ENCODE measurements around the gene JPH4.
"Not testable (repeated sequence)": the region's sequence is repeated elsewhere in the genome, so short reads cannot be mapped to it uniquely, and the experiment has no call there.

JPH4 gene

DNA sequence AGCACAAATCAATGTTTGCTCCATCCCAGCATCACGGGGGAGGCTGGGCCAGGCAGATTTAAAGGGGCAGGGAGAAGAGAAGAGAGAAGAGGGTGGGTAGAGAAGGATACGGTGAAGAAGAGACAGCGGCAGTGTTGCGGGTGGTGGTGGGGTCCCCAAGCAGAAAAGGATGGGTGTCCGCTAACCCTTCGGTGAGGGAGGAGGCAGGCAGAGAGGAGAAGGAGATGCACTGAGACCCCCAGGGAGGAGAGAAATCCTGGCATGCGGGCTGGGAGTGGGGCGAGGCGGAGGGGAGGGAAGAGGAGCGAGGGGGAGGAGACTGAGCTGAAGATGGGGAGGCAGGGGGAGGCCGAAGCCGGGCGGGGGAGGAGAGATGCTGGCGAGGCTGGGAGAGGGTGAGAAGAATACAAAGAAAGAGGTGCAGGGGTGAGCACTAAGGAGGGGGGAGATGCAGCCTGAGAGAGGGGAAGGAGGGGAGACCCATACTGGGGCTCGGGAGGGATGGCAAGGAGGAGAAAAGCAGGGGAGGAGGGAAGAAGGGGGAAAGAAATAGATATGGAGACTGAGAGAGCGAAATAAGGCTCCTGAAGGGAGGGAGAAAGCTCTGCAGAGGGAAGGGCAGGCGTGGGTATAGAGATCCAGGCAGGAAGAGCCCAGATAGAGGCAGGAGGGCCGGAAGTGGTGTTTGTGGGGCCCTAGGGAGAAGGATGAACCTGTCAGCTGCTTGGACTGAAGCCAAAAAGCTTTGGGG lies at the start of gene JPH4:
JPH4 (minus strand) TSS at position 231 of the 751 bp plus-strand sequence. CDS start 1,337 bp downstream, outside the sequence.
- peak; percentile 73 to 83 for DNase-seq

DNA sequence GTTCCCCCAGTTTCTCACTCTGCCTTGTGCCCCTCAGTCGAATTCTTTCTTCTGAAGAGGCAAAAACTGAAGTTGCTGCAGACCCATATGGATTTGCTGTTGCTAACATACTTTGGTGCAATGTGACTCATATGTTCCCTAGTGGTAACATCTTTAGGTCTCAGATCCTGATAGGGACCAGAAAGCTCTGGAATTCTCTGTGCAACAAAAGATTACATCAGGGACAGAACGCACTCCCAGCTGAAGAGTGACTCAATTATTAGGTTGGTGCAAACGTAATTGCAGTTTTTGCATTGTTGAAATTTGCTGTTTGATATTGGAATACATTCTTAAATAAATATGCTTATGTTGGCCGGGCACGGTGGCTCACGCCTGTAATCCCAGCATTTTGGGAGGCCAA lies 49.4 kb upstream of the JPH4 start:
- DNase-seq = no peak

DNA sequence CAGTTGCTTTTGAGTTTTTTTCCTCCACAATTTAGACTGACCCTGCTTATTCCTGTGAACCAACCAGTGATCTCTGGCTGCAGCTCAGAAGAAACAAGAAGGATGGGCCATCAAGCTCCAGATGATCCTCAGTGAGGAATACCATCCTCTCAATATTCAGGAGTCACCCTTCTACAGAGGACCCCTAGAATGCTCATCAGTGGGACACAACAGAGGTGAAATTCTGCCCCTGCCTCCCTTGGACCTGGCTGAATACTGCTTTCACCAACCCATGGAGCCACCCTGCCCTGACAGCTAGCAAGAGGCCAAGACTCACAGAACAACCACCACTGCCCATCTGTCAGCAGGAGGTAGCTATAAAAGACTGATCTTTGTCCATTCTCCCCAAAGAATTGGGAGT lies 48.4 kb upstream of the JPH4 start:
- no peak for DNase-seq

DNA sequence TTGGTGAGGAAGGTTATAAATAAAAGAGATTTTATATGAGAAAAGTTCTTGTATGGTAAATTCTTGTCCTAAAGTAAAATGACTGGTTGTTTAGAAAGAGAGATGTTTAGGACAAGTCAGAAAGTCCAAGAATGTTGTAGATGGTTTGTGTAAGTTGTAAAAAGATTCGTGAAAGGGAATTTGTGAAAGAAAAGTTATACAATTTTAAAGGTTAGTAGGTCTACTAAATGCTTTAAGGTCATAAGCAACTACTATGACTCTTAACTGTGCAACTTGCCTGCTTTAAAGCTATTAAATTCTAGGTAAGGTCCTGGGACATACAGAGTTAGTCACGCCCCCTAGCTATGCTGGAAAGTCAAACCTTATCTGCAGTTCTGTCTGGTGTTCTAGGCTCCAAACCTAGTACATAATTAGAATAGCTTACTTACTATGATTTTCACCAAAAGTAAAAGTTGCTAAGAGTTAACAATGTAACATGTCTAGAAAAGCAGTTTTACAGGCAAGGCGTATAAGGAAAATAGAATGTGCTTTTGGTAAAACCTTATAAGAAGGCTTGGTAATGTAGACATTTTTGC lies 46.3 kb upstream of the JPH4 start:
- DNase-seq = no peak

DNA sequence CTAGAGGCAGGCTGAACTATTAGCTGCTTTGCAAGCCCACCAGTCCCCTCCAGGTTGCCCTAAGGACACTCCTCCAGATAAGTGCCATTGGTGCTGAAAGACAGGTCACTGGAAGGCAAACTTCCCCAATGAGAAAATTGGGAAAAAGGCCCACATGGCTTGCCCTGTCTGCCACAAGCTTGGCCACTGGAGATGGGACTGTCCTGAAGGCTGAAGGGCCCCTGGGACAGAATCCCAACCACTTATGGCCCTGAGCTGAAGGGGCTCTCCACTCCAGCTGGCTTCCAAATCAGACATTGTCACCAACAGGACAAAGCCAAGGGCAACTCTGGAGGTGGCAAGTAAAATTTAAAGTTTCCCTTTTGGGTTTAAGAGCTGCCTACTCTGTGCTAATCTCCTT lies 45.4 kb upstream of the JPH4 start:
- DNase-seq = no peak

DNA sequence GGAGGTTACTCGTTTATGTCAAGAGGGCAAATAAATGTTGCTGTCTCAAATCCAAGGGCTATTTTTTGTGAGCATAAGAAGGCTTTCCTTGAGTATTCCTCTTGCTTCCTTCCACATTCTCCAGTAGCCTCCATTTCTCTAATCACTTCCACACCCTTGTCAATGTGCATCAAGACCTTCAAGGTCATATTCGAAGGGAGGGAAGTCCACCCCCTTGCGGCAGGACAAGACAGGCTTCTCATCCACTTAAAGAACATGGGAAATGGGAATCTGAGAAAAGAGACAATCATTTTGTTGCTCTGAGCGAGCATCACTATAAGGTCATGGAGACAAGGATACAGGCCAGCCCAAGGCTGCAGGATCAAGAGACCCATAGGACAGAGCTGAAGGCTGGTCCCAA lies 44.4 kb upstream of the JPH4 start:
- DNase-seq = no peak

DNA sequence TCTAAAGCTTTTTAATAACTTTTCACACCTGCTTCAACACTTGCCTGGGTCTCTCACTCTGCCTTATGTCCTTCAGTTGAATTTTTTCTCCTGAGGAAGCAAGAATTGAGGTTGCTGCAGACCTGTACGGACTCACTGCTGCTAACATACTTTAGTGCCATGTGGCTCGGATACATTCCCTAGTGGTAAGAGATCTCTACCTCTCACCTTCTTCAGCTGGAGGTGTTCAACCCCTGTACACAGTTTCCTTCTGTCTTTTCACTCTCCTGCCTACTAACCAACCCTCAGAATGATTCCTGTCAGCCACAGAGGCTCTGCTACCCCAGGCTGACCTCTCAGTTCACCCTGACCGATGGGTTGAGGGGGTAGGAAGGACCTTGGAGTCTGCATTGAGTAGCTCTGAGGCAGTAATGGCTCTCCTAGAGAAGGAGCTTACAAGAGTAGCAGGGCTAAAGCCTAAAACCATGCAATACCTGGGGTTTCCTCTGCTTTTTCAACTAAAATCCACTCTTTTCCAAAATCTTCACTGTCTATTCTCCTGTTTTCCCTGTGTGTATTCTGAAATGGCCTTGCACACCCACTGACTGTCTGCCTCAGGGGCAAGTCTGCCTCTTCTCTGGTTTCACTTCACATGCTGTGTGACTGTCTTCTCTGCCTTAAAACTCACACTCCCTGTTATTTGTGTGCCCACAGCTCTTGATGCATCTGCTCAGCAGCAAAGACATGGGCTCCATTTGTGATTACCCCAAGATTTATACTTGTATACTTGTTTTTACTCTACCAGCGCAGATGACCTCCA lies 43.5 kb upstream of the JPH4 start:
- DNase-seq = no peak

DNA sequence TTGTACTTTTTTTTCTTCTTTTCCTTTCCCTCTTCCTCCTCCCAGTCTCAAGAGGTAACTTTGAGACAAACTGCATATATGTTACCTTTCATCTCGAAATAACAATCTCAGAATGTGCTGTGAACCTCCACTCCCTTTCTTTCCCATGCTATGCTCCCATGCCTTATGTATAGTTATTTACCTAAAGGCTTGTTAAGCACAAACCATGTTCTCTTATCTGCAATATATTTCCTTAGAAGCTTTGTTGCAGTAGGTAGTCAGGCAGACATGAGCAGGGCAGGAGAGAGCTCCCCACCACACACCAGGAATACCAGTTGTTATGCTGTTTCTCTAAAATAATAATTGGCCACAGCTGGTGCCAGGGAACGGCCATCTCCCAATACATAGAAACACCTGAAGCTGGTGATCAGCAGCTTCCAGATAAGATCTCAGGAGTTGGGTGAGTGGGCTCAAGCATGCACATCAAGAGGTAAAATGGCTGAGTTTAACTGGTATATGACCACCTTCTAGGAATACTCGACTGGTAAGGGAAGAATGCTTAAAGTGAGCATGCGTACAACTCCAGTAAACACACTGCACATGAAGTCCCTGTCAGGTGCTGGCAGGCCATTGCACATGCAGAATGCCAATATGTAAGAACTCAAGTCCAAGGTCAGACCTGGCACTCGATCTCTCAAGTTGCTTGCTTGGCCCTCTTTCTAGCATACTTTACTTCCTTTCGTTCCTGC lies 42.8 kb upstream of the JPH4 start:
- DNase-seq = no peak

DNA sequence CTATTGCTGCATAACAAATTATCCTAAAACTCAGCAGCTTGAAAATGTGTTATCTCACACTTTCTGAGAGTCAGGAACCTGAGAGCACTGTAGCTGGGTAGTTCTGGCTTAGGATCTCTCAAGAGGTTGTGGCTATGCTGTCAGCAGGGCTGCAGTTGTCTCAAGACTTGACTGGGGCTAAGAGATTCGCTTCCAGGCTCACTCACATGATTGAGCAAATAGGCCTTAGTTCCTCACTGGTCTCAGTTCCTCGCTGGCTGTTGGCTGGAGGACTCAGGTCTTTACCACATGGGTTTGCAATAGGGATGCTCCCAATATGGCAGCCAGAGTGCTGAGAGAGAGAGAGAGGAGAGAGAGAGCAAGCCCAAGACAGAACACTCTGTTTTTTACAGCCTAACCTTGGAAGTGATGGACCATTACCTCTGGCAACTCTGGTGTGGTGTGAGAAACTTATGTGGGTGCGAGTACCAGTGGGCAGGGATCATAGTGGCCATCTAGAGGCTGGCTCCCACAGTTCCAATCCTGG lies 41.6 kb upstream of the JPH4 start:
- DNase-seq = no peak

DNA sequence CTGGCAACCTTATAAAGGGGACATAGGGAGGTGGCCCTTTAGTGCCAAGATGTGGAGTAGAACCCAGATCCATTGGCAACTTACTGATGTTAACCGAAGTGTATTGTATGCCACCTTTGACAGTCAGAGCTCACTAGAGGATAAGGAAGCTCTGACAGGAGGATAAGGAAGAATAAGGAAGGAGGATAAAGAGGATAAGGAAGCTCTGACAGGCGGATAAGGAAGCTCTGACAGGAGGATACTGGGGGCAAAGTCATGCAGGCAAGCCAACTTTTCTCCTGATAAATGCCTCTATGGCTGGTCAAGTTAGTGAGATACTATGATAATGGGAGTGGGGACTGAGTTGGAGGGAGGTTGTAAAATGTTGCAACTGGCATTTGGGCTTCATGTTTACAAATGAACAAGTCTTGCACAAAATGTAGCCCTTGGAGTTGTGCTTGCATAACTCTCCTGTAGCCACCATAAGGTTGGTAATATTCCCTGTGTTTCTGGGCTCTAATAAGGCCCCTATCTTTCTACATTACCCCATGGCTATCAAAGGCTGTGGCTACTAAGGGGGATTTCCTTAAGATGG lies 39.9 kb upstream of the JPH4 start:
- no peak for DNase-seq

DNA sequence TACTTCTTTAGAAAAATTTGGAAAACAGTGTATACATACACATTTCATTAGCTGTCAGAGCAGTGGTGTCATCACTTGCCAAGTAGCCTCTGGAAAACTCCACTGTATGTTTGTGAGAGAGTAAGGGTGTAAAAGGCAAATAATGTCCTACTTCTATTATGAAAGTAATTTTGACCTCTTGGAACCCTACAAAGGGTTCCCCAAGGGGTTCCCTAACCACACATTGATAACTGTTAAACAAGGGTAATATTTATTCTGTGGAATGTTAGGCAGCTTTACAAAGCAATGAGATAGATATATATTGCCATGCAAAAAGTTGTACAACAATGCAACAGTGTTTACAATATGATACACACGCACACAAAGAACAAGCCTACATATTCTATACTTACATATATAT lies 38.9 kb upstream of the JPH4 start:
- no peak for DNase-seq

DNA sequence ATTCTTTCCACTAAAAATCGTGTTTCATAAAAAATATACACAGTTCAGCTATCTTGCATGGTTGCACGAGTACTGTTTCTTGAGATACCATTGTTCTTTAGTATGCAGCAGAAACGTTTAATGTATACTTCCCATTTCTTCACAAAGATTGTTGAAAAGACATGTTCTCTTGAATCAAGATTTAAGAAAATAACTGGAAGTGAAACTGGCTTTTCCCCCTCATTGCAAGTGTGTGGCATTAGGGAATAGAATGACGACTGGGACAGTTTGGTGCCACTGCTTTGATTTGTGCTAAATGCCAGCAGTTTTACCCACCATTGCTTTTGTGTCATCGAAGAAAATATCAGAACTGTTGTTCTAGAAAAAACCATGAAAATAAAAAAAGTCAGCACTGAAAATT lies 37.3 kb upstream of the JPH4 start:
- no peak for DNase-seq

DNA sequence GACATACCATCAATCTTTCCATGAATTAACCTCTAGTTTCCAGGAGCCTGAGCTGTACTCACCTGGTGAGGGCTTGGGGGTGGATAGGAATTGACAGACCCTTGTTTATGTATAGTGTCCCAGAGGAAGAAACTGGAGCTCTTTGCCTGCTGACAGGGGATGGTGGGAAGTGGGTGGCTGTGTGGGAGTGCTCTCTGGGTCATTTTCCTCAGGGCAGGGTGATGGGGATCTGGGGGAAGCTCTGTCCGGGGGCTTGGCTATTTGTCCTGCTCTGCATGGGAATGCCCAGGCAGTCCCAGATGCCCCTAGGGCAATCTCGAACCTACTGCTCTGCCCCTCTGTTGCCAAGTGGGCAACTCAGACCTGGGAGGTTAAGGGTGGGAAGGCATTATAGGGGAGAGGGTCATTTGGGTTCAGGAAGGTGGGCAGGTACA lies 35.8 kb upstream of the JPH4 start:
- no peak for DNase-seq

DNA sequence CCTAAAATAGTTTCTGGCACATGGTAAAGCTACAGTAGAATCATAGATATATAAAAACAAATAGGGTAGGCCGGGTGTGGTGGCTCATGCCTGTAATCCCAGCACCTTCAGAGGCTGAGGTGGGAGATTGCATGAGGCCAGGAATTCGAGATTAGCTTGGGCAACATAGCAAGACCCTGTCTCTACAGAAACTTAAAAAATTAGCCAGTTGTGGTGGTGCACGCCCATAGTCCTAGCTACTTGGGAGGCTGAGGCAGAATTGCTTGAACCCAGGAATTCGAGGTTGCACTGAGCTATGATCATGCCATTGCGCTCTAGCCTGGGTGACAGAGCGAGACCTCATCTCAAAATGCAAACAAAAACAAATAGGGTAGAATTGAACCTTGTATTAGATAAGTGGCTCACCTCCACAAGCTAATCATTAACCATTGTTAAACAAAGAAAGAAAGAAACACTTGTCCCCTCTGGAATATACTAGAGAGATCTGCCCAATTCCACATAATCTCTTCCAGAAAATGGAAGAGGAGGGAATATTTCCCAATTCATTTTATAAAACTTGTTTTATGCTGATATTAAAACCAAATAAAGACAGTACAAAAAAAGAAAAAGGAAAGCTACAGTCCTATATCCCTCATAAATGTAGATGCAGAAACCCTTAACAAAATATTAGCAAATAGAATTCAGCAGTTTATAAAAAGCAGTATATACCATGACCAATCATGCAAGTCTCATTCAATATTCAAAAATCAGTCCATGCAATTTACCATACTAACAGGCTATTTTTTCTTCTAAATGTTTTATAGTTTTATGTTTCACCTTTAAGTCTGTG lies 34.9 kb upstream of the JPH4 start:
- DNase-seq = no peak

DNA sequence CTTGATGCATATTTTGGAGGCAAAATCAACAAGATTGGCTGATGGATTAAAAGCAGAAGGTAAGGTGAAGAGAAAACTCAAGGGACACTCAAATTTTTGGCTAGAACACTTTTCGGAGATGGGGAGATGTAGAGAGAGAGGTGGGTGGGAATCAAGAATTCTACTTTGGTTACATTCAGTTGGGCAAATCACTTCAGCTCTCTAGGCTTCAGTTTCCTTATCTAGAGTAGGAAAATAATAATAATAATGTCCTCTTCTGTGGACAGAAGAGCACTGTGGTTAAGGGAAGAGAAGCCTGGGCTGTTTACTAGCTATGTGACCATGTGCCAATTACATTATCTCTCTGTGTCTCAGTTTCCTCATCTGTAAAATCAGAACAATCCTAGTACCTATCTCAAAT lies 34.2 kb upstream of the JPH4 start:
- no peak for DNase-seq

DNA sequence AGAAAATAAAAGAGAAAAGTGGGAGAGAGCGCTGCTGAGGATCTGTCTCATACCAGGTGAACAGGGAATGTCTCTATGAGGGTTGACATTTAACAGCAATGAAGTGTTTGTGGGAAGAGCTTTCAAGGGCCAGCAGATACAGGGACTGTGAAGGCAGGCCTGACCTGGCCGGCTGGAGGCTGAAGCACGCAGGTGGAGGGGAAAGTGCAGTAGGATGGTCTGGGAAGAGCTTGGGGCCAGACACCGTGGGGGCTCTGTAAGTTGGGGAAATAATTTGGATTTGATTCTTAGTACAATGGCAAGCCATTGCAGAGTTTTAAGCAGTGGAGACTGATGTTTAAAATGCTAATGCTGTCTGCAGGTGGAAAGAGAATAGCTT lies 33.8 kb upstream of the JPH4 start:
- DNase-seq = no peak

DNA sequence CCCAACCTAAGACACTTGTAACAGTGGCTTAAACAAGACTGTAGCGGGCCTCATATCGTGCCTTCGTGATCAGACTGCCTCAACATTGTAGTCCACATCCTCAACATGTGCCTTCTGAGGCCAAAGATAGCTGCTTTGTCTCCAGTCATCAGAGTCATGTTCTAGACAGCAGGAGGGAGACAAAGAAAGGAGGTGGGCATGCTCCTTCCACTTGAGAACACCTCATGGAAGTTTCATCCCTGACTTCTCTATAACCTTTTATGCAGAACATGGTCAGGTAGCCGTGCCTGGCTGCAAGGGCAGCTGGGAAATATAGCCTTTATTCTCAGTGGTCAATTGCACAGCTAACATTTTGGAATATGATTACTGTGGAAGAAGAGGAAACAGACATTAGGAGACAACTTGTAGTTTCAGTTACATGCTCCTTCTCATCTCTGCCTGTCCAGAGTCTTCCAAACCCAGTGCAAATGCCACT lies 32.3 kb upstream of the JPH4 start:
- DNase-seq = no peak

DNA sequence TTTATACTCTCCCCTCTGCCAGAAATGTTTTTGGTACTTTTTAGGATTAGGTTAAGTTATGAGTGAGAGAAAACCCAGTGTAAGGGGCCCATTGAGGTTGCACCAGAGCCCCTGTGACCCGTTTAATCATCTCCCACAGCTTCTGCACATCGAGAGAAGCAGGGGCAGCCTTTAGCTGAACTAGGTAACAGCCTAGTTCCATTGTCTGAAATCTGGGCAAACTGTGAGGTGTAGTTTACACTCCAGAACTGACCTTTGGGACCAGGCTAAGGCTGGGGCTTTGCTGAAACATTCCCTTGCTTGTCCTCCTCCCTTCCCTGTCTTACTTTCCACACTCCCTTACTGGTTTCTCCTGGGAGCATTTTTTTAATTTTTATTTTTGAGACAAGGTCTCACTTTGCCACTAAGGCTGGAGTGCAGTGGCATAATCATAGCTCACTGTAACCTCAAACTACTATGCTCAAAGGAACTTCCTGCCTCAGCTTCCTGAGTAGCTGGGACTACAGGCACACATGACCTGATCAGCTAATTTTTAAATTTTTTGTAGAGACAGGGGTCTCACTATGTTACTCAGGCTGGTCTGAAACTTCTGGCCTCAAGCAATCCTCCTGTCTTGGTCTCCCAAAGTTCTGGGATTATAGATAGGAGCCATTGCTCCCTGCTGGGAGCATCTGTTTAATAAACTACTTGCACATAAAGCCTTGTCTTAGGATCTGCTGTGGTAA lies 31.7 kb upstream of the JPH4 start:
- DNase-seq = no peak

DNA sequence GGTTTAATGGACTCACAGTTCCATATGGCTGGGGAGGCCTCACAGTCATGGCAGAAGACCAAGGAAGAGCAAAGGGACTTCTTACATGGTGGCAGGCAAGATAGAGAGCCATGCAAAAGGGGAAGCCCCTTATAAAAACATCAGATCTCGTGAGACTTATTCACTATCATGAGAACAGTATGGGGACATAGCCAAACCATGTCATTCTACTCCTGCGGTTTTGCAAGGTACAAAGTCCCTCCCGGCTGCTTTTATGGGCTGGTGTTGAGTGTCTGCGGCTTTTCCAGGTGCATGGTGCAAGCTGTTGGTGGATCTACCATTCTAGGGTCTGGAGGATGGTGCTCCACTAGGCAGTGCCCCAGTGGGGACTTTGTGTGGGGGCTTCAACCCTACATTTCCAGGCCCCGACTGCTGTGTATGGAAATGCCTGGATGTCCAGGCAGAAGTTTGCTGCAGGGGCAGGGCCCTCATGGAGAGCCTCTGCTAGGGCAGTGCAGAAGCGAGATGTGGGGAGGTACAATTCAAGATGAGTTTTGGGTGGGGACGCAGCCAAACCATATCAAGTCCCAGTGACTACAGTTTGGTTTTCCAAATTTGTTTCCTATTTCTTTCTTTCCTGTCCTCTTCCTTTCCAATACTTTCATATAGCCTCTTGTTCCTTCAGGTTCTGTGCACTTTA lies 31.0 kb upstream of the JPH4 start:
- DNase-seq = not testable (repeated sequence)

DNA sequence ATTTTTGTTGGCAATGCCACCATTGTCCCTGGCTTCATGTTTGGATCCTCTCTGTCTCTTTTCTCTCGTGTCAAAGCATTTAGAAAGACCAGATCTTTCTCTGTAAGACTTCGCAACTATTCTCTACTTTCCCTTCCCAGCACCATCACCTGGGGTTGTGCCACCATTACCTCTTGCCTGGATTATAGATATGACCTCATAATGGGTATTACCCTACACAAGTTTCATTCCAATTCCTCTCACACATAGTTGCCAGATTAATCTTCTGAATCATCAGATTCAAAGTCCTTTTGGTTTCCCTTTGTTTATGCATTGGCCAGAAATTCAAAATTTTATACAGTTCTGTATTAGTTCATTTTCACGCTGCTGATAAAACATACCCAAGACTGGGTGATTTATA lies 30.4 kb upstream of the JPH4 start:
- no peak for DNase-seq
